ENCODE data around the gene TERT.
A peak's percentile ranks its signal among the peaks of the same experiment; 100 is the strongest.

The TERT gene

DNA sequence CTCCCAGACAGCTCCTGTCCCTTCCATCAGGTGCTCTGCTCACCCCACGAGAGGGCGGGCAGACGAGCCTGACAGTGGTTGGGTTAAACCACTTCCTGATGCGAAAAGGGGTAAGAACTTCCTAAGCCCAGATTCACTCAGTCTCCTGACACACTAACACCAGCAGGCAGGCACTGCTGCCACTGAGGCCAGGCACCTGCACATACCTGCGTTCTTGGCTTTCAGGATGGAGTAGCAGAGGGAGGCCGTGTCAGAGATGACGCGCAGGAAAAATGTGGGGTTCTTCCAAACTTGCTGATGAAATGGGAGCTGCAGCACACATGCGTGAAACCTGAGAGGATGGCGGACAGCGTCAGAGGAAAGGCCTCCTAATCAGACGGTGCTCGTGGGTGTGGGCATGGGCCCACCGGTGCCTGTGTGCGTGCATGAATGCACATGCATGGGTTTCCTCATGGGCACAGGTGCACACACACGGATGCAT lies 39.7 kb downstream of the TERT start:
- peak; percentile 39 for DNase-seq

DNA sequence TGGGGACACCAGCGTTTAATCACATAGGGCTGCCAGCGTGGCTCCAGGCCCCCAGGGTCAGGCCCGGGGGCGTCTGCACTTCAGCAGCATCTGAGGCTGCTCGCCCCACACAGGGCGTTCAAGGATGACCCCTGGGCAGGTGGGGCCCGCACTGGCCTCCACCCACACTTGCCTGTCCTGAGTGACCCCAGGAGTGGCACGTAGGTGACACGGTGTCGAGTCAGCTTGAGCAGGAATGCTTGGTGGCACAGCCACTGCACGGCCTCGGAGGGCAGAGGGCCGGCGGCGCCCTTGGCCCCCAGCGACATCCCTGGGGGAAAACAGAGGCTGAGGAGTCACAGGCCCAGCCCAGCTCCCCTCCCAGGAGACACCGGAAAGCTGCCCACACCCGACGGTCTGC lies 40.7 kb downstream of the TERT start:
- no peak for DNase-seq

DNA sequence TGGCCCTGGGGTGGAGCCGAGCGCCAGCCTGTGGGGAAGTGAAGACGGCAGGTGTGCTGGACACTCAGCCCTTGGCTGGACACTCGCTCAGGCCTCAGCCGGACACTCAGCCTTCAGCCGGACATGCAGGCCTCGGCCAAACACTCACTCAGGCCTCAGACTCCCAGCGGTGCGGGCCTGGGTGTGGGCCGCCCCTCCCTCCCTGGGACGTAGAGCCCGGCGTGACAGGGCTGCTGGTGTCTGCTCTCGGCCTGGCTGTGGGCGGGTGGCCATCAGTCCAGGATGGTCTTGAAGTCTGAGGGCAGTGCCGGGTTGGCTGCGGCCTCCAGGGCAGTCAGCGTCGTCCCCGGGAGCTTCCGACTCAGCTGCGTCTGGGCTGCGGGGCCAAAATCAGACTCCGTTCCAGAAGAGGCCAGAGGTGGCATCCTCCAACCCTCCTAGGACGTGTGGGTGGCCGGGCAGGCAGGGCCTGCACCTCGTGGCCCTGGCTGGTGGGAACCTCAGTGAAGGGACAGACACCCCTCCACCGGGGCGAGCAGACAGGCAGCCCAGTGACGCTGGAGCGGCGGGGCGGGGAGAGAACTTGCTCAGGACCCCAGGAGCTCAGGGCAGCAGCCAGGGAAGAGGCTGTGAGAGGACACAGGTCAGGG lies 41.3 kb downstream of the TERT start:
- no peak for DNase-seq

DNA sequence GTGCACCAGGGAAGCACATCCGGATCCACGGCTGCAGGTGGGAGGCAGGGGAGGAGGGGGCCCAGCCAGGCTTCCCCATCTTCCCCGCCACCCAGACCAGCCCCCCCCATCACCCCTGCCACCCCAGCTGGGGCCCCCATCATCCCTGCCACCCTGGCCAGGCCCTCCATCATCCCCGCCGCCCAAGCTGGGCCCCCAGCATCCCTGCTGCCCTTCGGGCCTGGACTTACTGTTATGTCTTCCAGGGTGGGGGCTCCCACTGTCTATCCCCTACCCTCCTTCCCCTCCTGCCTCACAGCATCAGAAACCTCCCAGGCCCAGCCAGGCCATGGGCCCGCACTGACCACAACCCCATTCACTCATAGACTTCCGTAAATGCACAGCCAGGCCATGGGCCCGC lies 42.2 kb downstream of the TERT start:
- no peak for DNase-seq

DNA sequence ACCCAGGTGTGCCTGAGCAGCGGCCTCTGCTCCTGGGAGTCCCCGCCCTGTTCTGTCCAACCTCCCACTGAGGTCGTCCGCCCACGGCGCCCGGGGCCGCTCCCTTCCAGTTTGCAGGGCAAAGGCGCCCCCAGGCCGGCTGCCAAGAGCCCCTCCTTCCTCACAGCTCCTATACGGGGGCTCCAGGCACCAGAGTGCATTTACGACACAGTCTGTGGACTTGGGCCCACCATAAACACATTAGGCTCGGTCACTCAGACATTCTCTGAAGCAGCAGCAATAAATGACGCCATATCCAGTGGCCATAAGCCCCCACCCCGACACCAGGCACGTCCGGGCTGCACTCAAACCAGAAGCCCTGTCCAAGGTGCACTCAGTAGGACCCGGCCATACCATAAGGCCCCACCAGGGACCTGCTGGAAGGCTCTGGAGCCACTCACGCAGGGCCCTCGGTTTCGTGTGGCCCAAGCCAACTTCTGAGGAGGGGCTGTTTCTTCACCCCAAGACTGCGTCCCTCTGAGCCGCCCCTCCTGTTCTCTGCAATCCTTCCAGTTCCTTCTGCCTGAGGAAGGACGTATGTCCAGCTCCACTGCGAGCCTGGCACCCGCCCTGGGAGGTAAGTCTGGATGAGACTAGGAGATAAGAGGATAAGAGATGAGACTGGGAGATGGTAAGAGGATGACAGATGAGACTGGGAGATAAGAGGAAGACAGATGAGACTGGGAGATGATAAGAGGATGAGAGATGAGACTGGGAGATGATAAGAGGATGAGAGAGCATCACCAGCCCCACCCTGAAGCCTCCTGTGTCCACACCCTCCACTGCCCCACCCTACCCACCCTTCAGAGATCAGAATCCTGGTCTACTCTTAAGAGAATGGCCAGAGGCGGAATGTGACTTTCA lies 42.9 kb downstream of the TERT start:
- no peak for DNase-seq

DNA sequence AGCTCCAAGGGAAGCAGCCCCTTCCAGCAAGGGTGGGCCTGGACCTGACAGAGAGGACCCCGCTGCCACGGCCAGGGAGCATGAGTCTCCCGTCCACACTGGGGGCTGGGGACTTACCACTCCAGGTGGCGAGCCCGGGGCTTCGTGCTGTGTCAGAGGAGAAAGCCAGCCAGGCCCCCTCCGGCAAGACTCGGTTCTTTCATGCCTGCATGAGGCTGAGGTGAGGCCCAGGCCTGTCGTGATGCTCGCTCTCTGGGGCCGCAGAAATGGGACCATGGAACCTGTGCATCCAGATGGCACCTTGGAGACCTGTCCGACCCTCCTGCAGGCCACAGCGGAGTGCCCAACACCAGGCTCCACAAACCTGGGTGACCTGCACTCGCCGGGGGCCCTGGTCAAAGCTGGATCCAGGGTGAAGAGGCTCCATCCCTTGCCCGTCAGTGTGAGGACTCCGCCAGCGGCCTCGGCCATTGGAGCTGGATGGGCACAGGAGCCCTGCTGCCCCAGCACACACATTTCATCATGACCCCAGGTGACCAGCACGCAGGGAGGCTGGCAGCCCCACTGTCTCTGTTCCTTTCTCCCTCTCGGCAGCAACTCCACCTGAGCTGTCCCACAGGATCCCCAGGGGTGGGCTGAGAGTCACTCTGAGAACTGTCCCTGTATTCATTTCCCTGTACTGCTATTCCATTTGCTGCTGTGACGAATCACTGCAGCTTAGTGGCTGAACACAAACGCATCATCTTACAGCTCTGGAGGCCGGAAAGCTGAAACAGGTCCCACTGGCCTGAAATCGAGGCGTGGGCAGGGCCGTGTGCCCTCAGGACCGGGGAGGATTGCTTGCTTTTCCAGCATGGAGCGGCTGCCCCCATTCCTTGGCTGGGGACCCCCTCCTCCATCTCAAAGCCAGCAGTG lies 45.2 kb downstream of the TERT start:
- DNase-seq: no peak

DNA sequence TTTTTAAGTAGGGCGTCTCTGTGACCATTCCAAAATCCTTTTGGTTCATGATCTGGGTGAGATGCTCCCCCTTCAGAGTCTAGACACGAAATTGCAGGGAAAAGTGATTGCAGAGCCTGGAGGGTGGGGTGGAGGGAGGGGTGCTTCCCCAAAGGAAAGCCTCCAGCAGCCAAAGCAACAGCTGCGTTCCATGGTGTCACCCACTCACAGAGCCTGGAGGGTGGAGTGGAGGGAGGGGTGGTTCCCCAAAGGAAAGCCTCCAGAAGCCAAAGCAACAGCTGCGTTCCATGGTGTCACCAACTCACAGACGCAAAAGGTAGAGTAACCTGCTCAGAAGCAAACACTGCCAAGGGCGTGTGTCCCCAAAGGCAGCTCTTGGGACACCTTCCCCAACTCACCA lies 47.1 kb downstream of the TERT start:
- no peak for DNase-seq

DNA sequence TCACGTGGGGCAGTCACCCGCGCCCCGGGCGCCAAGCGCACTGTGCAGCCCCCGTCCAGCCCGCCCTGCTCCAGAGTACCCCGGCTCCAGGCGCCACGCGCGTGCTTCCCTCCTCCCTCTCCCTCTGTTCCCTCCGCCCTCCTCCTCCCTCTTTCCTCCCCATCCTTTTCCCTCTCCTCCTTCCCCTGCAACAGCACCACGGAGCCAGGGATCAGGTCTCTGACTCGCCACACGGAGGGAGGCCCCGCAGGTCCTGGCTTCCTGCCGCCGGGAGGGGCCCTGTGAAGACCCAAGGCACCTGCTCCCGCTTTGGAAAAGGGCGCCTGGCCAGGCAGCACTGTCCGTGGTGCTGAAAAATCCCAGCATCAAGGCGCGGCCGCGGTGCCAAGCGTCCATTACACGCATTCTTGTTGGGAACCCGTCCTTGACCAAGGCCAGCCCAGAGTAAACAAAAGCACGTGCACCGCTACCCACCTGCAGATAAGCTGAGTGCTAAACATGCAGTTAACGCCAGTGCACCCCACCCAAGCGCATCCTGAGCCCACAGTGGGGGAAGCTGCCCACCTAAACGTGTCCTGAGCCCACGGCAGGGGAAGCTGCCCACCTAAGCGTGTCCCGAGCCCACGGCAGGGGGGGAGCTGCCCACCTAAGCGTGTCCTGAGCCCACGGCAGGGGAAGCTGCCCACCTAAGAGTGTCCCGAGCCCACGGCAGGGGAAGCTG lies 48.0 kb downstream of the TERT start:
- DNase-seq: peak; percentile 28

DNA sequence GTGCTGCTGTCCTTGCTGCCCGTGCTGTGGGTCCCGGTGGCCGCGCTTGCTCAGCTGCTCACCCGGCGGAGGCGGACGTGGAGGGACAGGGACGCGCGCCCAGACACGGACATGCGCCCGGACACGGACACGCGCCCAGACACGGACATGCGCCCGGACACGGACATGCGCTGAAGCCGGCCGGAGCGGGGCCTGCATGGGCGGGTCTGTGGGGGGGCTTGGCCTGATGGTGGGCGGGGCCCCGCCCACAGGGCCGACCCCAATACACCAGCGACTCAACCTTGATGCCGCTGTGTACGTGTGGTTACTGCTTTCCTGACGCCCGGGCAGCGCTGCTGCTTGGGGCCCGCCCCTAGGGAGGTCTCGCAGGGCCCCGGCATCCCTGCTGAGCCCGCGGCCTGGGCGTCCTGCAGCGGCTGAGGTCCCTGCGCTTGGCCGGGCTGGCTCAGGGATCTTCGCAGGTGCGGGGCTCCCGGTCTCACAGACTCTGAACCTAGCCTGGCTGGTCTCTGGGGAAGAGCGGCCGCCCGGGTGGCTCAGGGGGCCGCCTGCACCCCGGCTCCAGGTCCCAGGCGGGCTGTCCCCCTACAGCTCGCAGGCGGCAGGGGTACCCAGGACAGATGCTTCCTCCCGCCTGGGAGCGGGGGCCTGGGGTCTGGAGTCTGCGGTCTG lies 48.8 kb downstream of the TERT start:
- no peak for DNase-seq

DNA sequence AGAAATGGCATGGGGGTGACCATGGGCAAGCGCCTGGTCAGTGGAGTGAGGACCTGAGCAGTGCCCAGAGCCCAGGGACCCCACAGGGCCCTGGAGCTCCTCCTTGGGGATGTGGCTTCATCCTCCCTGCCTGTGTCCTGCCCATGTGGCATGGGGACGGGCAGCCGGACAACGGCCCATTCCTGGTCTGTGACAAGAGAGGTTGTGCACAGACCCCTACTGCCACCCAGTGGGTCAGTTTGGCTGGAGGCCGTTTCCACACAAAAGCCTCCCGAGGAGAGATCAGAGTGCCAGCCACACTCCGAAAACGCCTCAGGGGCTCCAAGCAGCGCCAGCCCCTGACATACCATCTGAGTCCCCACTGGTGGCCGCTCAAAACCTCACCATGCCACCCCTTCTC lies 49.9 kb downstream of the TERT start:
- no peak for DNase-seq

DNA sequence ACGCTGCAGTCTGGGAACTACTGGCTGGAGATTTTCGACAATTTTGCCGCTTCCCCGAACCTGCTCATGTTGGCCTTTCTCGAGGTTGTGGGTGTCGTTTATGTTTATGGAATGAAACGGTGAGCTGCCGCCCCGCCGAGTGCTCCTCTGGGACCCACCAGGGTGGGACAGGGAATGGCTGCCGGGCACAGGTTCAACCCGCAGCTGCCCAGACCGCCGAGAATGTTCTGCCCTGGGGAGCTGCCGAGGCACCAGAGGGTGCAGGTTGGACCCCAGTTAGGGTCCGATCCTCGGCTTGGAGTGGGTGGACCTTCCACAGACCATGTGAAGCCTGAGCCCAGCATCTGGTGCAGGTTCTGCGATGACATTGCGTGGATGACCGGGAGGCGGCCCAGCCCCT lies 50.6 kb downstream of the TERT start:
- DNase-seq: no peak

DNA sequence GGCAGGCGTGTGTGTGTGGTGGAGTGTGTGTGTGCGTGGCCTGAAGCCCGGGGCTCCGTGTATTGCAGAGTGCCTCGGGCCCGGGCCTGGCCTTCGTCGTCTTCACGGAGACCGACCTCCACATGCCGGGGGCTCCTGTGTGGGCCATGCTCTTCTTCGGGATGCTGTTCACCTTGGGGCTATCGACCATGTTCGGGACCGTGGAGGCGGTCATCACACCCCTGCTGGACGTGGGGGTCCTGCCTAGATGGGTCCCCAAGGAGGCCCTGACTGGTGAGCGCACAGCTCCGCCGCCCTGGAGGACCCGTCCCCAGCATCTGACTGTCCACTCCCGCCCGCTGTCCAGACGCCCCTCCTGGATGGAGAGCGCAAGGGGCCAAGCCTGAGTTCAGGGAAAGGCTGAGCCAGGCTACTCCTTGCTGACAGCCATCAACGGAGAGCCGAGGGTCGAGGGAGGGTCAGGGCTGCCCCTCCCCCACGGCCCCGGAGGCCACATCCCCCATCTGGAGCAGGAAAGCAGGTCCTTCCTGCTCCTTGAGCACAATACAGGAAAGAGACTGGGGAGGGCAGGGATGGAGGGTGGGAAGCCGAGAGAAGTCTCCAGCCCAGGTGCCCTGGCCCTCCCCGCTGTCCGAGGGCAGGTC lies 51.3 kb downstream of the TERT start:
- no peak for DNase-seq

DNA sequence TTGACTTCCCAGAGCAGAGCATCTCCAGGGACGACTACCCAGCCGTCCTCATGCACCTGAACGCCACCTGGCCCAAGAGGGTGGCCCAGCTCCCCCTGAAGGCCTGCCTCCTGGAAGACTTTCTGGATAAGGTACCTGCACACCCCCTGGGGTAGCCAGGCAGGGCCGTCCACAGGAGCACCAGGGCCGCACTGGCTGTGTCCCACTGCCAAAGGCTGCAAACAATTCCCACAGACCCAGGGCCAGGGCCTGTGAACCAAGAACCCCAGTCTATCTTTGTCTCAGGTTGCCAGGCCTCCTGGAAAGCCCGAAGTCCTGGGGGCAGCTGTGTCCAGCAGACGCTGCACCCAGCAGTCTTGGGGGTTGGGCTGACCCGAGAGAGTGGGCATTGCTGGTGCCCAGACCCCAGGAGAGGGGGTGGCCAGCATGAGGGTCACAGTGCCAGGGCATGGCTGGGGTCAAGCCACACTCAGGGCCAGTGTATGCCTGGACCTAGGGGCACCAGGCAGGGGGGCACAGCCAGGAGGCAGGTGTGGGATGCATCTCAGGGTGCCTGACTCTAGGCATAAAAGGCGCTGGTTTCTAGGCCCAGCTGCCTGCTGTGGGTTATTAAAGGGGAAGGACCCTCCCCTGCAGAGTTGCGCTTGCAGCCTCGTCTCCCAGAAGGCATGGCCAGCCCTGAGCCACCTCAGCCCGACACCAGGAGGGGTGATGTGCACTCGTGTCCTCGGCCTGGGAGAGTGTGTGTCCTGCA lies 52.0 kb downstream of the TERT start:
- DNase-seq: no peak

DNA sequence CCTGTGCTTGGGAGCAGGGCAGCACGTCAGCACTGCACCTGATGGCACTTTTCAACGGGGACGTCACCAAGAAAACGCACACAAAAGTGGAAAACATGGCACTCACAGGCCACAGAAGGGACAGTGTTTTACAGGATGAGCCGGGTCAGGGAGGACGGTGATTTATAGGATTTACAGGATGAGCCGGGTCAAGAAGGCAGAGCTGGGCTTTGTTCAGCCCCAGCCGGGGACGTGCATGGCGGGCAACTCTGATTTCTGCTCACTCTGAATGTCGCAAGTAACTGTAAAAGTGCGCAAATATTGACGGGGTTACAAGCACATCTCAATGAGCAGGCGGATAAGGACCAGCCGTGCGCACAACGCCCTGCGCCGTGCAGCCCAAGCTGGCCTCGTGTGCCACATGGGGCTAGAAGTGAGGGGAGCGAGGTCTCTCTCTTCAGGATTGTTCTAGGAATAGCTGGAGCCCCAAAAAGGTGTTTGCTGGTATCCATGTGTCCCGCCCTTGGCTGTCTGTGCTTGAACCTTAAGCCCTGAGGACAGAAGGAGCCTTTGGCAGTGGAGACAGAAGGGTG lies 53.3 kb downstream of the TERT start:
- no peak for DNase-seq

DNA sequence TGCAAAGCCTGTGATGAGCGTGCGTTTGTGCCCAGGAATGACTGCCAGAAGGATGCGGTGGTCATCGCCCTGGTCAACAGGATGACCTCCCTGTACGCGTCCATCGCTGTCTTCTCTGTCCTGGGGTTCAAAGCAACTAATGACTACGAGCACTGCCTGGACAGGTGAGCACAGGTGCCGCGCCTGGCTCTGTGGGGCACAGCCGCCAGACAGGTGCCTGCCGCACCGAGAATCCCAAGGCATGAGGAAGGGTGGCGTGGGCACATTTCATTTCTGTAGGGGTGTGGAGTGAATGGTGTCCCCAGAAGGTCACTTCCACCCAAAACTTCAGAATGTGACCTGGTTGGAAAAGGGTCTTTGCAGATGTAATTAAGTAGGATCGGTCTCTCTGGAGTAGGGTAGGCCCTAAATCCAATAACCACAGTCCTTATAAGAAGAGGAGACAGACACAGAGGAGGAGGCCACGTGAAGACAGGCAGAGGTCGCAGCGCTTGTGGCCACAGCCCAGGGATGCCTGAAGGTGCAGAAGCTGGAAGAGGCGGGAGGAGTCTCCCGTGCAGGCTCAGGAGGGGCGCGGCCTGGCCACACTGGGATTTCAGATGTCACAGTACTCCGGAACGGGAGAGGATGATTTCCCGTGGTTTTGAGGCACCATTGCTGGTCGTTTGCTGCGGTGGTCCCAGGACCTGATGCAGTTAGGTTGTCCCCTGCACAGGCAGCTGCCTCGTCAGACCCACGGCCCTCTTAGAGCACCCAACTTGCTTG lies 54.2 kb downstream of the TERT start:
- no peak for DNase-seq

DNA sequence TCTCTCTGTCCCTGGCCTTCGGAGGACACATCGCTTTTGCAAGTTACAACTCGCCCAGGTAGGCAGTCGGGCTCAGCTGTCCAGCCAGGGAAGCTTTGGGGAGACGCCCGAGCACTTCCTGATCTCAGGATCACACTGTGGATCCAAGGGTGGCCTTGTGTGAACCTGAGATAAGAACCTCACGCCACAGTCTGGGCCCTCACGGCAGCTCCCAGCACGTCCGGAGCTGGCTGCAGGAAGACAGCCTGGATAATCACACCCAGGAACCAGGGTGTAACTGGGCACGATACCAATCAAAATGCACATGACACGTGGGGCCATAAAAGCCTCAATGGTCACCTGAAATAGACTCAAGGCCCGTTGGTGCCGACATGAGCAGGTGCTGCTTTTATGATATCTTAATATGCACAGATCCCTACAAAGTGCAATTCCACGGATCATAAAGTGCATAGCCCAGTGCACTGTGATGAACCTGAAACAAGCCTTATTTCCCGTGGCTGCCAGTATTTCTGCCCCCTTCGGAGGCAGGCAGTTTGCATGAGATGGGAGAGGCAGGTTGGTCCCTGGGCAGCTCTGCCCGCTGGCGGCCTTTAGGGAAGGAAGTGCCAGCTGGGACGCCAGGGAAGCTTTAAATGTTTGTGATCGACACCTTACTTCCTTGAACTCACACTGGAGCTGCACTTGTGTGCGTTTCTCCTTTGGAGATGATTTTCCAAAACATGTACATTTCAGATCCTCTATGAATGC lies 55.2 kb downstream of the TERT start:
- no peak for DNase-seq

DNA sequence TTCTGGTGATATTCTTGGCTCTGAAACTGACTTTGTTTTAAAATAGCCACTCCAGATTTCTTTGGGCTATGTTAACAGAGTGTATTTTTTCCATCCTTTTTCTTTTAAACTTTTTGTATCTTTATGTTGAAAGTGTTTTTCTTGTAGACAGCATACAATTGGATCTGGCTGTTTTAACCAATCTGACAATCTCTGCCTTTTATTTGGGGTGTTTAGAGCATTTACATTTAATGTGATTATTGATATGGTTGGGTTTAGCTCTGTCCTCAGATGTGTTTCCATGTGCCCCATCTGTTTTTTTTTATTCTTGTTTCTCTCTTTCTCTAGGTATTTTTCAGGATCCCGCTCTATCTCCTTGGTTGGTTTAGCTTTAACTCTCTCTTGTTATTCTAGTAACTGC lies 59.0 kb downstream of the TERT start:
- DNase-seq: no peak

DNA sequence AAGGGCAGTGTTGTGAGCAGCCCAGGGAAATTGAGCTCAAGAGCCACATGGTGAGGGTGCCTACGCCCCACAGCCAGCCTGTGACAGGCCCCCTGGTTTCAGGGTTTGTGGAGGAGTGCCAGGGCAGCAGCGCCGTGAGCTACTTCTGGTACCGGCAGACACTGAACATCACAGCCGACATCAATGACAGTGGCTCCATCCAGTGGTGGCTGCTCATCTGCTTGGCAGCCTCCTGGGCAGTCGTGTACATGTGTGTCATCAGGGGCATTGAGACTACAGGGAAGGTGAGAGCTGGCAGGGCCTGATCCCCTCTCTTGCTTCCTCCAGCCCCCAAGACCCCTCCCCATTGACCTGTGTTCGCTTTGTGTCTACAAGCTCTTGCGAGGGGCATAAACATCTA lies 59.5 kb downstream of the TERT start:
- DNase-seq: no peak

DNA sequence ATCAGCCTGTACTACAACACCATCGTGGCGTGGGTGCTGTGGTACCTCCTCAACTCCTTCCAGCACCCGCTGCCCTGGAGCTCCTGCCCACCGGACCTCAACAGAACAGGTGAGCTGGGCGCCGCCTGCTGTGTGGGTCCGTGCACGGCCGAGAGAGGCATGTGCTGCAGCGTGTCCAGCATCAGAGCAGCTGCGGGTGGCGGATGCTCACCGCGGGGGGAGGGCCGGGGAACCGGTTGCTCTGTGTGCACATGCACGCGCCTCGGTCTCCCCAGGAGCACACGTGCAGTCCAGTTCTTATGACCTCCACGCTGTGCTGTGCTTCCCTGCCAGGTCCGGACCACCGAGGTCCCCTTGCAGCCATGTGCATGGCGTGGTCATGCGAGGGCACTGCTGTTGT lies 62.1 kb downstream of the TERT start:
- no peak for DNase-seq

Data from NCI-H510A (cell line).